HepG2 (cell line): ENCODE measurements around the gene RMND5A. TPM values are rescaled to one million over a fixed set of nuclear protein-coding genes. Genes with fewer than 3 reads are reported as not detected.

Source experiments
- ATAC-seq: fragments of 200-7000 bp; cut with Tn5 transposase; 3 replicates; pipeline ENCODE4 v1.9.1; 2020; ENCODE audit warnings: mild to moderate bottlenecking, moderate library complexity
- BruUV-seq: library from RNA; stranded (reverse); fragments of 400-500 nt; replicated peaks from 2 replicates; lab custom pipeline; 2021; lab: Mats Ljungman, UMichigan
- CTCF ChIA-PET: fragments of 300-600 bp; formaldehyde crosslinking; extraction: SDS; loops from one replicate; lab custom pipeline; 2021; ENCODE audit warnings: low total read pairs, inconsistent platforms, low intra/inter-chr PET ratio; lab: Yijun Ruan, JAX
- POLR2A ChIA-PET: fragments of 350-600 bp; sonication (Branson Sonifier 250); formaldehyde crosslinking; loops from one replicate; lab custom pipeline; 2020; ENCODE audit warnings: antibody characterized with exemption, inconsistent platforms; lab: Yijun Ruan, JAX
- DNase-seq: peaks from one replicate; pipeline ENCODE4 v3.0.0-alpha.2; 2015; ENCODE audit warnings: low spot score
- FAIRE-seq: peaks from 3 replicates; lab custom pipeline; 2011; peaks lifted over from hg19 to GRCh38; lab: Jason Lieb, UNC
- H2AFZ ChIP-seq: one replicate; pipeline ENCODE4 v1.6.1; 2011; ENCODE audit warnings: low read length, inconsistent platforms
- H3K27ac ChIP-seq: fragments of 300-600 bp; 3 replicates; pipeline ENCODE4 v1.8.0; 2011; ENCODE audit warnings: mixed run types, mild to moderate bottlenecking, mixed read lengths, low read length, inconsistent platforms; ENCODE audit not compliant: insufficient read depth; ENCODE audit errors: extremely low read length
- H3K27me3 ChIP-seq, 2 experiments: fragments of 200-600 bp in 1 of 2; 2 replicates in 1 of 2; 3 replicates in 1 of 2; pipeline versions ENCODE4 v1.6.0 to v1.8.0; 2011; ENCODE audit warnings: low read length in 2 of 2, mild to moderate bottlenecking in 2 of 2, moderate library complexity in 2 of 2, inconsistent platforms in 1 of 2; ENCODE audit not compliant: insufficient read depth in 2 of 2, control insufficient read depth in 1 of 2
- H3K36me3 ChIP-seq, 2 experiments: fragments of 200-600 bp in 1 of 2; replicated peaks in 1 of 2; 2 replicates in 1 of 2; 3 replicates in 1 of 2; pipeline versions ENCODE4 v1.5.1 to v1.8.0; 2011; ENCODE audit warnings: low read length in 2 of 2, inconsistent platforms in 1 of 2; ENCODE audit not compliant: insufficient read depth in 2 of 2, control insufficient read depth in 1 of 2
- H3K4me1 ChIP-seq: 2 replicates; pipeline ENCODE4 v1.5.1; 2012; ENCODE audit warnings: low read length, inconsistent platforms; ENCODE audit not compliant: insufficient read depth
- H3K4me2 ChIP-seq: 2 replicates; pipeline ENCODE4 v1.6.0; 2011; ENCODE audit warnings: low read depth, low read length, inconsistent platforms
- H3K4me3 ChIP-seq, 3 experiments: fragments of 200-600 bp in 1 of 3; sonication (generic), shearing (Covaris generic) in 1 of 3; replicated peaks in 1 of 3; 2 replicates each; pipeline ENCODE4 v1.5.1; 2011 to 2016; ENCODE audit warnings: low read length in 3 of 3, inconsistent platforms in 2 of 3, low read depth in 2 of 3, mild to moderate bottlenecking in 2 of 3, control low read depth in 1 of 3, mixed read lengths in 1 of 3; ENCODE audit not compliant: insufficient read depth in 1 of 3
- H3K79me2 ChIP-seq: one replicate; pipeline ENCODE4 v1.6.1; 2011; ENCODE audit warnings: low read length, inconsistent platforms; ENCODE audit not compliant: insufficient read depth
- H3K9ac ChIP-seq: 2 replicates; pipeline ENCODE4 v1.6.0; 2011; ENCODE audit warnings: mild to moderate bottlenecking, low read depth, low read length, inconsistent platforms; ENCODE audit not compliant: insufficient read depth
- H3K9me3 ChIP-seq: 2 replicates; pipeline ENCODE4 v1.5.1; 2012; ENCODE audit warnings: mild to moderate bottlenecking, low read length
- H4K20me1 ChIP-seq: 2 replicates; pipeline ENCODE4 v1.6.0; 2011; ENCODE audit warnings: inconsistent platforms, mild to moderate bottlenecking, low read length, moderate library complexity; ENCODE audit not compliant: insufficient read depth
- CBX5 ChIP-seq: sonication (generic); formaldehyde crosslinking; IDR thresholded peaks from 2 replicates; pipeline ENCODE4 v1.4.0; 2020; ENCODE audit warnings: missing genetic modification reagents, borderline replicate concordance
- RAD51 ChIP-seq: fragments of 450-650 bp; IDR thresholded peaks from 2 replicates; pipeline ENCODE4 v1.6.1; 2016; ENCODE audit warnings: borderline replicate concordance
- ZNF558 ChIP-seq: sonication (generic); formaldehyde crosslinking; IDR thresholded peaks from 2 replicates; pipeline ENCODE4 v1.9.0; 2022; ENCODE audit warnings: mild to moderate bottlenecking, missing genetic modification reagents, borderline replicate concordance
- WGBS: methylation state at CpG from one replicate; pipeline ENCODE4 v1.1.6; 2017; ENCODE audit warnings: low lambda C conversion rate; 5-methylcytosine and 5-hydroxymethylcytosine counted together
- in situ Hi-C: cut with HindIII; loops from 2 replicates; pipeline ENCODE4 v1.10.0; 2017; ENCODE audit warnings: low pct_unique_long_range_greater_than_20kb; ENCODE audit not compliant: extremely low pct_ligation_motif_present
- intact Hi-C: fragments of 100-400 bp; cut with micrococcal nuclease; formaldehyde crosslinking; loops from one replicate; pipeline ENCODE4 v1.10.0; 2022; ENCODE audit not compliant: unreplicated experiment
- polyA plus RNA-seq, 8 experiments: library from polyadenylated mRNA; depleted of rRNA in 3 of 8; stranded (reverse) in 7 of 8; unstranded in 1 of 8; fragments of >200 nt; fragmentation: Illumina TruSeq in 4 of 8; extraction: Trizol in 4 of 8; gene quantifications; 2 replicates each; pipeline versions ENCODE4 v1.2.1 to v1.2.3, GENCODE V29; 2011 to 2016; ENCODE audit warnings: low read depth in 4 of 8, missing spikeins in 1 of 8, mixed read lengths in 1 of 8; ENCODE audit not compliant: insufficient read depth in 1 of 8
- total RNA-seq, 5 experiments: library from RNA; depleted of rRNA; stranded (reverse); fragments of >200 nt; fragmentation: Illumina TruSeq; extraction: Trizol; gene quantifications; 2 replicates each; pipeline ENCODE4 v1.2.3, GENCODE V29; 2016; ENCODE audit warnings: low read depth in 1 of 5

The RMND5A gene
- total and polyA plus RNA-seq, 2 of the 13 experiments (the other 11 are each of a cell fraction or from before 2014, with no cell fraction given): 31.0 to 66.4 TPM

DNA sequence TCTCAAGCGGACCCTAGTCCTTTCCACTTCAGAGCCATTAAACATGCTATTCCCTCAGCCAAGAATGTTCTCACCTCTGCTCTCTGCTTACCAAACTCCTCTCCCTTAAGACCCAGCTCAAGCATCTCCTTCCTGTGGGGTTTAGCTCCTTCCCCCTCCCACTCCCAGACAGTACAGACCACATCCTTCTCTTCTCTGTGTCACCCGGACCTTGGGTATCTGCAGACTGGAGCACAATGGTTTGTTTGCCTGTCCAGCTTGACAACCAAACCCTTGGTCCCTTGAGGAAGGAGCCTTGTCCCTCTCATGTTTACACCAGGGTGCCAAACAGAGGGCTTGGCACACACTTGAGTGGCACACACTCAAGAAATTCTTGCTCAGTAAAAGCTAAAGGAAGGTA, 74.8 kb downstream of the RMND5A start:
- WGBS: 46% methylated on average over 2 of the region's 2 CpGs
- in situ Hi-C loops (no loop called here), intact Hi-C loops (no loop called here)
- ATAC-seq (no peak), FAIRE-seq (no peak), DNase-seq (no peak)
- H4K20me1 ChIP-seq: no peaks in the 10 kb centered on the region
- peaks cover 9% of the 10 kb centered on the region; the same call in 1 of the 2 replicates for H3K4me1 ChIP-seq
- no peak overlapping the region for H3K4me3 ChIP-seq
- peaks cover 9 to 44% of the 10 kb centered on the region in 2 experiments for H3K27me3 ChIP-seq
- H3K9ac ChIP-seq: no peak overlapping the region
- ChIA-PET CTCF (no interaction called here), POLR2A (no interaction called here)
- H3K4me2 ChIP-seq: no peak overlapping the region
- TF ChIP-seq RAD51 (no peak), CBX5 (CRISPR knock-in tag) (no peak)
- TF ChIP-seq, all 625 proteins: peak for 0
- H3K9me3 ChIP-seq: peaks cover 22% of the 10 kb centered on the region
- BruUV-seq: no TSS peak
- H3K27ac ChIP-seq: no peak overlapping the region
- no peaks in the 10 kb centered on the region for H3K36me3 ChIP-seq
- no peaks in the 10 kb centered on the region for H3K79me2 ChIP-seq
- H2AFZ ChIP-seq: no peak overlapping the region

DNA sequence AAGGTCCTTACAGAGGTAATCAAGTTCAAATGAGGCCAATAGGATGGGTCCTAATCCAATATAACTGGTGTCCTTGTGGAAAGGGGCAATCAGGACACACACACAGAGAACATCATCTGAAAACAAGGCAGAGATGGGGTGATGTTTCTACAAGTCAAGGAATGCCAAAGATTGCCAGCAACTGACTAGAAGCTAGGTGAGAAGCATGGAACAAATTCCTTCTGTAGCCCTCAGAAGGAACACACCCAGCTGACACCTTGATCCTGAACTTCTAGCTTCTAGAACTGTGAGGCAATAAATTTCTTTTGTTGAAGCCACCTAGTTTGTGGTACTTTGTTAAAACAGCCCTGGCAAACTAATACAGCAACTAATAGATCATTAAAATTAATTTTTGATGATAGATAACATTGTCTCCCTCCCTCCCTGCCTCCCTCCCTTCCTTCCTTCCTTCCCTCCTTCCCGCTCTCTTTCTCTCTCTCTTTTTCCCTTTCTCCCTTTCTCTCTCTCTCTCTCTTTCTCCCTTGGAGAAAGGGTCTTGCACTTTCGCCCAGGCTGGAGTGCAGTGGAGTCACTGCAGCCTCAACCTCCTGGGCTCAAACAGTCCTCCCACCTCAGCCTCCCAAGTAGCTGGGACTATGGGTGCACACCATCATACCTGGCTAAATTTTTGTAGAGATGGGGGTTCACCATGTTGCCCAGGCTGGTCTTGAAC, 80.9 kb downstream of the RMND5A start:
- ChIA-PET CTCF (no interaction called here), POLR2A (no interaction called here)
- ATAC-seq: no peak
- TF ChIP-seq ZNF558 (CRISPR knock-in tag): no peak
- H3K27me3 ChIP-seq: 0 out of 5 replicates have a peak, but pooled peaks cover 0 to under 1% of the 10 kb centered on the region in 2 experiments
- intact Hi-C loops (no loop called here), in situ Hi-C loops (loop anchor here (25.0 kb wide), 1 partner anchor 136 kb away; the partner anchor contains the start of gene RGPD1)
- BruUV-seq: no TSS peak
- no peaks in the 10 kb centered on the region for H3K79me2 ChIP-seq
- H3K4me3 ChIP-seq: no peak overlapping the region
- no peaks in the 10 kb centered on the region for H3K36me3 ChIP-seq
- H3K4me2 ChIP-seq: no peak overlapping the region
- peaks cover 18% of the 10 kb centered on the region for H3K9me3 ChIP-seq
- no peak overlapping the region for H3K9ac ChIP-seq
- H3K27ac ChIP-seq: no peak overlapping the region
- WGBS: 49% methylated on average over 2 of the region's 2 CpGs
- H4K20me1 ChIP-seq: no peaks in the 10 kb centered on the region
- H3K4me1 ChIP-seq: peaks cover 1% of the 10 kb centered on the region; the same call in 1 of the 2 replicates
- DNase-seq: no peak
- FAIRE-seq: no peak
- no peak overlapping the region for H2AFZ ChIP-seq
